Measurements from ENCODE around the gene LTBP3. TPM values are rescaled to one million over a fixed set of nuclear protein-coding genes. Genes with fewer than 3 reads are reported as not detected.

The LTBP3 gene
- polyA plus RNA-seq, 1 experiment: 77.7 TPM

GRCh38 chr11:65529475-65530156, 28.5 kb downstream of the LTBP3 start:
- ChIA-PET POLR2A (no interaction called here), CTCF (interaction anchor here (1.7 to 4.1 kb wide), 4 partner anchors 9 to 64 kb away, joined by 4 to 27 read pairs (median 4); no protein-coding TSS in a partner anchor)

DNA sequence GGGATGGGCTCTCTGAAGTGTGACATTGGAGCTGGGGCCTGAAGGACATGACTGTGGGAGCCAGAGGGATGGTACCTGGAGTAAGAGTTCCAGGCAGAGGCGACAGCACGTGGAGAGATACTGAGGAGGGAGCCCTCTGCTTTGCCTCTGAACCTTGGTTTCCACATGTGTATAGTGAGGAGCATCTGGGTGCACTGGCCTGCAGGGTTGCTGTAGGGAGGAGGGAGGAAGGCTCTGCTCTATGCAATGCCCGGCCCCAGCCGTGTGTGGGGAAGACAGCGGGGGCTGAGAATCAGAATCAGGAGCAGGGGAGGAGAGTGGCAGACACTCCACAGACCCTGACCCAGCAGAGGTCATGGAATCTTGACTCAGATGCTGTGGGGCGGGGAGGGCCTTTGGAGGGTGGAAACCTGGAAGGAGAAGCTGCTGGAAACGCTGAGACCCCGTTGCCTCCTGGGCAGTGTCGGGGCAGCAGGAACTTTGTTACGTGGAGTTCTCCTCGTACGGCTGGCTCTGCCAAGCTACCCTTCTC, 29.3 kb downstream of the LTBP3 start:
- DNase-seq (ENCODE audit: low read depth): no peak
- Histone ChIP-seq H3K36me3 (ENCODE audit: control insufficient read depth, insufficient read depth, low read length) (peaks cover 41% of the 10 kb centered on the region), H3K27me3 (ENCODE audit: control insufficient read depth, insufficient read depth, low read length) (no peaks in the 10 kb centered on the region), H3K4me3 (ENCODE audit: low read depth, low read length) (no peak overlapping the region)
- ChIA-PET POLR2A (no interaction called here), CTCF (interaction anchor here (1.7 to 4.1 kb wide), 3 partner anchors 9 to 65 kb away, joined by 4 to 27 read pairs (median 5); no protein-coding TSS in a partner anchor)
- TF ChIP-seq, protein P1, sequence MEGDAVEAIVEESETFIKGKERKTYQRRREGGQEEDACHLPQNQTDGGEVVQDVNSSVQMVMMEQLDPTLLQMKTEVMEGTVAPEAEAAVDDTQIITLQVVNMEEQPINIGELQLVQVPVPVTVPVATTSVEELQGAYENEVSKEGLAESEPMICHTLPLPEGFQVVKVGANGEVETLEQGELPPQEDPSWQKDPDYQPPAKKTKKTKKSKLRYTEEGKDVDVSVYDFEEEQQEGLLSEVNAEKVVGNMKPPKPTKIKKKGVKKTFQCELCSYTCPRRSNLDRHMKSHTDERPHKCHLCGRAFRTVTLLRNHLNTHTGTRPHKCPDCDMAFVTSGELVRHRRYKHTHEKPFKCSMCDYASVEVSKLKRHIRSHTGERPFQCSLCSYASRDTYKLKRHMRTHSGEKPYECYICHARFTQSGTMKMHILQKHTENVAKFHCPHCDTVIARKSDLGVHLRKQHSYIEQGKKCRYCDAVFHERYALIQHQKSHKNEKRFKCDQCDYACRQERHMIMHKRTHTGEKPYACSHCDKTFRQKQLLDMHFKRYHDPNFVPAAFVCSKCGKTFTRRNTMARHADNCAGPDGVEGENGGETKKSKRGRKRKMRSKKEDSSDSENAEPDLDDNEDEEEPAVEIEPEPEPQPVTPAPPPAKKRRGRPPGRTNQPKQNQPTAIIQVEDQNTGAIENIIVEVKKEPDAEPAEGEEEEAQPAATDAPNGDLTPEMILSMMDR (IDR thresholded peaks at IDR 0.05; ENCODE audit: insufficient read depth, low read depth, low read length): no peak

More at GRCh38 chr11:65529475-65530156, 28.5 kb downstream of the LTBP3 start:
- H3K36me3 ChIP-seq (ENCODE audit: control insufficient read depth, insufficient read depth, low read length): peaks cover 41% of the 10 kb centered on the region
- TF ChIP-seq, protein P1 (IDR thresholded peaks at IDR 0.05; ENCODE audit: insufficient read depth, low read depth, low read length): no peak
- H3K27me3 ChIP-seq (ENCODE audit: control insufficient read depth, insufficient read depth, low read length): no peaks in the 10 kb centered on the region
- DNase-seq (ENCODE audit: low read depth): no peak
- no peak overlapping the region for H3K4me3 ChIP-seq (ENCODE audit: low read depth, low read length)

- no peak for DNase-seq (ENCODE audit: low read depth)
- H3K36me3 ChIP-seq (ENCODE audit: control insufficient read depth, insufficient read depth, low read length): peaks cover 33% of the 10 kb centered on the region
- ChIA-PET CTCF (interaction anchor here (0.9 to 3.0 kb wide), 2 partner anchors 9 to 14 kb away, joined by 3 to 12 read pairs; no protein-coding TSS in a partner anchor), POLR2A (no interaction called here)
- H3K4me3 ChIP-seq (ENCODE audit: low read depth, low read length): no peak overlapping the region
- TF ChIP-seq, protein P1 (IDR thresholded peaks at IDR 0.05; ENCODE audit: insufficient read depth, low read depth, low read length): no peak
- H3K27me3 ChIP-seq (ENCODE audit: control insufficient read depth, insufficient read depth, low read length): no peaks in the 10 kb centered on the region
Observed at GRCh38 chr11:65526744-65527143, 31.4 kb downstream of the LTBP3 start.

- POLR2A ChIA-PET: interaction anchor here (0.6 to 0.7 kb wide), 3 partner anchors 14 to 791 kb away, joined by 3 read pairs; partner anchors contain the start of gene CD248
- no peak for DNase-seq (ENCODE audit: low read depth)
- Histone ChIP-seq H3K36me3 (ENCODE audit: control insufficient read depth, insufficient read depth, low read length) (peaks cover 23% of the 10 kb centered on the region), H3K4me3 (ENCODE audit: low read depth, low read length) (peak overlapping the region; percentile 96), H3K27me3 (ENCODE audit: control insufficient read depth, insufficient read depth, low read length) (no peaks in the 10 kb centered on the region)
- TF ChIP-seq, protein P1 (IDR thresholded peaks at IDR 0.05; ENCODE audit: insufficient read depth, low read depth, low read length): no peak
- CTCF ChIA-PET: interaction anchor here (0.7 to 3.0 kb wide), 7 partner anchors 15 to 109 kb away, joined by 3 to 12 read pairs (median 3); partner anchors contain the start of genes FAM89B and NEAT1
Observed at GRCh38 chr11:65525546-65526480, 32.3 kb downstream of the LTBP3 start.
